Endothelial cell of umbilical vein (primary cell): ENCODE measurements around the gene SORCS2. TPM values are rescaled to one million over a fixed set of nuclear protein-coding genes. Genes with fewer than 3 reads are reported as not detected.

Source experiments
- BruUV-seq: library from RNA; stranded (reverse); fragments of 400-500 nt; replicated peaks from 2 replicates; lab custom pipeline; 2021; lab: Mats Ljungman, UMichigan
- CTCF ChIA-PET: fragments of 300-600, 350-600 bp; sonication (Branson Sonifier 250); formaldehyde crosslinking; loops from one replicate; lab custom pipeline; 2021; ENCODE audit warnings: antibody characterized with exemption, inconsistent platforms; lab: Charles Lee
- POLR2A ChIA-PET: fragments of 300-600, 350-600 bp; sonication (Branson Sonifier 250); formaldehyde crosslinking; loops from one replicate; lab custom pipeline; 2021; ENCODE audit warnings: antibody characterized with exemption, inconsistent platforms; lab: Charles Lee
- DNase-seq: peaks from one replicate; pipeline ENCODE4 v3.0.0-alpha.2; 2011; ENCODE audit warnings: low read depth, low spot score
- FAIRE-seq: peaks from 2 replicates; lab custom pipeline; 2011; peaks lifted over from hg19 to GRCh38; lab: Jason Lieb, UNC
- H2AFZ ChIP-seq: 2 replicates; pipeline ENCODE4 v1.6.0; 2012; ENCODE audit warnings: low read depth, low read length, control low read depth, inconsistent platforms
- H3K27ac ChIP-seq: 2 replicates; pipeline ENCODE4 v1.5.1; 2011; ENCODE audit warnings: low read depth, mild to moderate bottlenecking, control low read depth, low read length, moderate library complexity; ENCODE audit not compliant: insufficient read depth
- H3K27me3 ChIP-seq, 2 experiments: 2 replicates each; pipeline versions ENCODE4 v1.6.0 to v1.6.1; 2011; ENCODE audit warnings: low read length in 2 of 2, mixed read lengths in 1 of 2; ENCODE audit not compliant: control insufficient read depth in 2 of 2, insufficient read depth in 2 of 2
- H3K36me3 ChIP-seq, 2 experiments: 2 replicates in 1 of 2; 3 replicates in 1 of 2; pipeline ENCODE4 v1.5.1; 2011; ENCODE audit warnings: low read length in 2 of 2, mild to moderate bottlenecking in 1 of 2, moderate library complexity in 1 of 2; ENCODE audit not compliant: control insufficient read depth in 2 of 2, insufficient read depth in 2 of 2; ENCODE audit errors: extremely low read depth in 1 of 2
- H3K4me1 ChIP-seq: 3 replicates; pipeline ENCODE4 v1.5.1; 2011; ENCODE audit warnings: mild to moderate bottlenecking, low read length; ENCODE audit not compliant: control insufficient read depth, insufficient read depth; ENCODE audit errors: extremely low read depth
- H3K4me2 ChIP-seq: 2 replicates; pipeline ENCODE4 v1.6.1; 2011; ENCODE audit warnings: low read length, control low read depth, mixed read lengths; ENCODE audit not compliant: insufficient read depth
- H3K4me3 ChIP-seq, 3 experiments: fragments of 200-600 bp in 1 of 3; sonication (generic), shearing (Covaris generic) in 1 of 3; replicated peaks in 1 of 3; 2 replicates each; pipeline ENCODE4 v1.5.1; 2011 to 2016; ENCODE audit warnings: control low read depth in 3 of 3, low read length in 3 of 3, mild to moderate bottlenecking in 2 of 3, inconsistent platforms in 1 of 3, low read depth in 1 of 3, moderate library complexity in 1 of 3; ENCODE audit not compliant: insufficient read depth in 1 of 3
- H3K79me2 ChIP-seq: 2 replicates; pipeline ENCODE4 v1.6.0; 2012; ENCODE audit warnings: low read length, inconsistent platforms; ENCODE audit not compliant: control insufficient read depth, insufficient read depth
- H3K9ac ChIP-seq: replicated peaks from 2 replicates; pipeline ENCODE3; 2011; ENCODE audit warnings: low read length, control low read depth; ENCODE audit not compliant: insufficient read depth; ENCODE audit errors: extremely low read depth
- H3K9me1 ChIP-seq: replicated peaks from 3 replicates; pipeline ENCODE4 v1.6.0; 2011; ENCODE audit warnings: mild to moderate bottlenecking, low read length; ENCODE audit not compliant: control insufficient read depth, insufficient read depth; ENCODE audit errors: extremely low read depth
- H3K9me3 ChIP-seq: replicated peaks from 2 replicates; pipeline ENCODE4 v1.5.1; 2012; ENCODE audit warnings: low read length, inconsistent platforms; ENCODE audit not compliant: control insufficient read depth, insufficient read depth
- H4K20me1 ChIP-seq: replicated peaks from 2 replicates; pipeline ENCODE3; 2011; ENCODE audit warnings: mild to moderate bottlenecking, low read length; ENCODE audit not compliant: control insufficient read depth, insufficient read depth; ENCODE audit errors: extremely low read depth
- CTCF ChIP-seq, 2 donors: IDR thresholded peaks; 1 replicate in 1 of 2; 2 replicates in 1 of 2; pipeline ENCODE4 v1.5.1; 2011; ENCODE audit warnings: low read length in 2 of 2, mild to moderate bottlenecking in 2 of 2, moderate library complexity in 2 of 2, control low read depth in 1 of 2, inconsistent platforms in 1 of 2, low read depth in 1 of 2; ENCODE audit not compliant: insufficient read depth in 1 of 2; ENCODE audit errors: extremely low read depth in 1 of 2
- EZH2 ChIP-seq: IDR thresholded peaks from 2 replicates; pipeline ENCODE4 v1.6.1; 2012; ENCODE audit warnings: borderline replicate concordance, low read depth, mild to moderate bottlenecking, moderate library complexity, low read length, inconsistent platforms; ENCODE audit not compliant: severe bottlenecking
- GATA2 ChIP-seq: IDR thresholded peaks from 2 replicates; pipeline ENCODE4 v1.7.0; 2011; ENCODE audit warnings: low read depth, mild to moderate bottlenecking, moderate library complexity, mixed read lengths, low read length; ENCODE audit not compliant: insufficient read length, insufficient read depth
- JUN ChIP-seq: IDR thresholded peaks from 2 replicates; pipeline ENCODE4 v1.6.1; 2011; ENCODE audit warnings: borderline replicate concordance, low read depth; ENCODE audit not compliant: insufficient read length, insufficient read depth
- MAX ChIP-seq: IDR thresholded peaks from 2 replicates; pipeline ENCODE4 v1.6.1; 2011; ENCODE audit not compliant: insufficient read depth, insufficient read length
- POLR2A ChIP-seq: IDR thresholded peaks from 2 replicates; pipeline ENCODE4 v1.6.1; 2012; ENCODE audit warnings: low read depth, mild to moderate bottlenecking, control low read depth, low read length
- POLR2AphosphoS5 ChIP-seq: IDR thresholded peaks from 2 replicates; pipeline ENCODE4 v1.6.1; 2012; ENCODE audit warnings: low read depth, mild to moderate bottlenecking, control low read depth, low read length, moderate library complexity; ENCODE audit not compliant: insufficient read depth
- dilution Hi-C: fragments of 300-500 bp; cut with MboI; formaldehyde crosslinking; loops from one replicate; pipeline ENCODE4 v1.15.0; 2019; ENCODE audit warnings: low sequenced_read_pairs; ENCODE audit not compliant: extremely low pct_ligation_motif_present
- intact Hi-C: fragments of 100-400 bp; cut with micrococcal nuclease; formaldehyde crosslinking; loops from one replicate; pipeline ENCODE4 v1.10.0; 2022
- polyA plus RNA-seq, 4 experiments: library from polyadenylated mRNA; depleted of rRNA in 3 of 4; stranded (reverse) in 3 of 4; unstranded in 1 of 4; fragments of >200 nt; gene quantifications; 2 replicates each; pipeline versions ENCODE4 v1.2.1 to v1.2.3, GENCODE V29; 2011 to 2012; ENCODE audit warnings: missing spikeins in 1 of 4
- total RNA-seq: library from RNA; stranded (reverse); gene quantifications from 2 replicates; pipeline ENCODE4 v1.2.3, GENCODE V29; 2021

SORCS2 gene
- total and polyA plus RNA-seq, 2 donors (not counting 3 experiments of a cell fraction or from before 2014, with no cell fraction given): not detected

- DNase-seq: no peak
- POLR2A ChIA-PET: no interaction called here
- H3K9ac ChIP-seq: no peak overlapping the region
- H2AFZ ChIP-seq: no peak overlapping the region
- dilution Hi-C loops (no loop called here), intact Hi-C loops (no loop called here)
- H3K79me2 ChIP-seq: no peaks in the 10 kb centered on the region
- BruUV-seq: no TSS peak
- H3K9me3 ChIP-seq: no peaks in the 10 kb centered on the region
- no peaks in the 10 kb centered on the region for H4K20me1 ChIP-seq
- peaks cover 3 to 8% of the 10 kb centered on the region in 2 experiments for H3K27me3 ChIP-seq
- no peaks in the 10 kb centered on the region for H3K4me1 ChIP-seq
- H3K36me3 ChIP-seq: no peaks in the 10 kb centered on the region
- CTCF ChIA-PET: no interaction called here
- TF ChIP-seq GATA2 (no peak), POLR2AphosphoS5 (no peak), EZH2 (no peak), JUN (no peak), POLR2A (no peak)
- H3K4me3 ChIP-seq: no peak overlapping the region
- no peak for FAIRE-seq
- no peak overlapping the region for H3K27ac ChIP-seq
- no peaks in the 10 kb centered on the region for H3K9me1 ChIP-seq
- no peak overlapping the region for H3K4me2 ChIP-seq
These were observed 322.5 kb downstream of the SORCS2 start for GRCh38 chr4:7514789-7515188.

- H3K9me3 ChIP-seq: no peaks in the 10 kb centered on the region
- H3K27me3 ChIP-seq: peaks cover 3 to 8% of the 10 kb centered on the region in 2 experiments
- H3K4me1 ChIP-seq: no peaks in the 10 kb centered on the region
- H3K9ac ChIP-seq: no peak overlapping the region
- DNase-seq (no peak), FAIRE-seq (no peak)
- H3K36me3 ChIP-seq: no peaks in the 10 kb centered on the region
- POLR2A ChIA-PET: no interaction called here
- dilution Hi-C loops (no loop called here), intact Hi-C loops (no loop called here)
- no peak overlapping the region for H3K4me2 ChIP-seq
- no peaks in the 10 kb centered on the region for H3K79me2 ChIP-seq
- H4K20me1 ChIP-seq: no peaks in the 10 kb centered on the region
- no peak for TF ChIP-seq MAX
- TF ChIP-seq POLR2A: no peak
- TF ChIP-seq CTCF (IDR thresholded peaks at IDR 0.05; ENCODE audit: extremely low read depth in 1 of 2, insufficient read depth in 1 of 2, low read depth in 1 of 2, low read length in 2 of 2): no peak
- no TSS peak for BruUV-seq
- H3K4me3 ChIP-seq: no peak overlapping the region
- H3K9me1 ChIP-seq: no peaks in the 10 kb centered on the region
- no peak overlapping the region for H3K27ac ChIP-seq
- H2AFZ ChIP-seq: no peak overlapping the region
- CTCF ChIA-PET: no interaction called here
These were observed 323.1 kb downstream of the SORCS2 start for GRCh38 chr4:7515390-7515902.
